Activated naive CD4-positive, alpha-beta T cell treated with anti-CD3 and anti-CD28 coated beads for 36 hours (primary cell): ENCODE measurements around the gene HLA-DMB. TPM values are rescaled to one million over a fixed set of nuclear protein-coding genes. Genes with fewer than 3 reads are reported as not detected.

Experiments
- CTCF ChIA-PET: fragments of 350-600 bp; sonication (Branson Sonifier 250); formaldehyde crosslinking; loops from one replicate; lab custom pipeline; 2021; ENCODE audit warnings: antibody characterized with exemption; lab: Charles Lee
- DNase-seq: peaks from one replicate; pipeline ENCODE4 v3.0.0-alpha.2; 2020
- H3K27ac Mint-ChIP-seq: one replicate; pipeline ENCODE4 v1.8.0; 2021; ENCODE audit warnings: mild to moderate bottlenecking, mixed read lengths
- H3K27me3 Mint-ChIP-seq: one replicate; pipeline ENCODE4 v1.8.0; 2021; ENCODE audit warnings: low read depth, mixed read lengths
- H3K36me3 Mint-ChIP-seq: one replicate; pipeline ENCODE4 v1.8.0; 2021; ENCODE audit warnings: low read depth, mixed read lengths
- H3K4me1 Mint-ChIP-seq: one replicate; pipeline ENCODE4 v1.8.0; 2021; ENCODE audit warnings: low read depth, mixed read lengths
- H3K4me3 Mint-ChIP-seq: one replicate; pipeline ENCODE4 v1.8.0; 2021; ENCODE audit warnings: mild to moderate bottlenecking, moderate library complexity, mixed read lengths
- H3K9me3 Mint-ChIP-seq: one replicate; pipeline ENCODE4 v1.8.0; 2021; ENCODE audit warnings: mixed read lengths
- intact Hi-C: fragments of 100-400 bp; cut with micrococcal nuclease; formaldehyde crosslinking; loops from one replicate; pipeline ENCODE4 v1.15.1; 2023
- total RNA-seq, 2 experiments: library from RNA; stranded (reverse); gene quantifications; one replicate each; pipeline ENCODE4 v1.2.3, GENCODE V29; 2021

The HLA-DMB gene
- total RNA-seq, 2 experiments from 2014 or later: 0.76 to 1.3 TPM

DNA sequence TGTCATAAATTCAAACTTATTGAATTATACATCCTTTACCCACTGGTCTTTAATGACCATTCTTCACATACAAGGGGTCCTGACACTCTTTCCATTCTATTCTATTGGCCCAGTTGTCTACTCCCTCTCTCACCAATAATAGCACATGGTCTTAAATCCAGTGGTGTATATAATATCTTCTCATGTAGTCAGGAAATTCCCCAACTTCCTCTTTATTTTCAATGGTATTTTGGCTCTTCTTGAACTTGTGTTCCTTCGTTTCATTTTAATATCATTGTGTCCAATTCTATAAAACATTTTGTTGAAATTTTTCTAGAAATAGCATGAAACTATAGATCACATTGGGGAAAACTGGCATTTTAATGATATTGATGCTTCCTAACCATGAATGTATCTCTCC lies 50.0 kb downstream of the HLA-DMB start:
- intact Hi-C loops: no loop called here
- Mint-ChIP-seq H3K27ac (no peak overlapping the region), H3K4me3 (no peak overlapping the region), H3K9me3 (no peaks in the 10 kb centered on the region), H3K4me1 (peaks cover 16% of the 10 kb centered on the region), H3K27me3 (no peaks in the 10 kb centered on the region), H3K36me3 (peaks cover 5% of the 10 kb centered on the region)
- CTCF ChIA-PET: interaction anchor here (0.9 kb wide), 2 partner anchors 64 to 94 kb away, joined by 4 to 6 read pairs; no protein-coding TSS in a partner anchor
- DNase-seq: no peak

DNA sequence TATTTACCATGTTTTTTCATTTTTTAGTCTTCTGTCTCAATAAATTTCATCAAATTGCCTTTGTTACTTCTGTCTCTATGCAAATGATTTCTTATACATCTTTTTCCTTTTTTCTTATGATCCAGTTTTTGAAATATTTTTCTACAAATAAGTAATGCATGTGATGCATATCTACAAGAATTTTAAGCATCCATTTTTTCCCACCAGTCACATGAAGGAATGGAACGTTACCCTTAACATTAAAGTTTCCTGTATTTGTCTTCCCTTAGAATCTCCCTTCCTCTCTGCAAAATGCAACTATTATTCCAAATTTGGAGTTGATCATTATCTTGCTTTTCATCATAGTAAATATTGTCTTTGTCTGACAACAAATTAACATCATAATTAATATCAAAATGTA lies 51.3 kb downstream of the HLA-DMB start:
- no peak for DNase-seq
- CTCF ChIA-PET: no interaction called here
- intact Hi-C loops: no loop called here
- H3K4me1 Mint-ChIP-seq: peaks cover 7% of the 10 kb centered on the region
- no peaks in the 10 kb centered on the region for H3K36me3 Mint-ChIP-seq
- H3K4me3 Mint-ChIP-seq: no peak overlapping the region
- H3K27me3 Mint-ChIP-seq: no peaks in the 10 kb centered on the region
- H3K27ac Mint-ChIP-seq: no peak overlapping the region
- no peaks in the 10 kb centered on the region for H3K9me3 Mint-ChIP-seq

DNA sequence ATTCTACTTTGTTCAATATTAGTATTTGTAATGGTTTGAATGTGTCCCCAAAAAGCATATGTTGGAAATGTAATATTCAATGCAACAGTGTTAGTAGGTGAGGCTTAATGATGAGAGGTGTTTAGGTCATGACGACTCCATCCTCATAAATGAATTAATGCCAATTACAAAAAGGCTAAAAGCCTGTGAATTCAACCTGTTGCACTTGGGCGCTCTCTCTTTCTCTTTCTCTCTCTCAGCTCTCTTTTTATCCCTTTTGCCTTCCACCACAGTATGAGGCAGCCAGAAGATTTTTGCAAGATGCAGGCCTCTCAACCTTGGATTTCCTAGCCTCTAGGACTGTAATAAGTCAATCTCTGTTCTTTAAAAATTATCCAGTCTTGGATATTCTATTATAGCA lies 52.3 kb downstream of the HLA-DMB start:
- no peak overlapping the region for H3K4me3 Mint-ChIP-seq
- no peak for DNase-seq
- H3K27me3 Mint-ChIP-seq: no peaks in the 10 kb centered on the region
- intact Hi-C loops: no loop called here
- peaks cover 4% of the 10 kb centered on the region for H3K4me1 Mint-ChIP-seq
- CTCF ChIA-PET: interaction anchor here (0.6 to 1.3 kb wide), 2 partner anchors 17 to 96 kb away, joined by 3 to 7 read pairs; no protein-coding TSS in a partner anchor
- no peak overlapping the region for H3K27ac Mint-ChIP-seq
- H3K36me3 Mint-ChIP-seq: no peaks in the 10 kb centered on the region
- H3K9me3 Mint-ChIP-seq: no peaks in the 10 kb centered on the region

DNA sequence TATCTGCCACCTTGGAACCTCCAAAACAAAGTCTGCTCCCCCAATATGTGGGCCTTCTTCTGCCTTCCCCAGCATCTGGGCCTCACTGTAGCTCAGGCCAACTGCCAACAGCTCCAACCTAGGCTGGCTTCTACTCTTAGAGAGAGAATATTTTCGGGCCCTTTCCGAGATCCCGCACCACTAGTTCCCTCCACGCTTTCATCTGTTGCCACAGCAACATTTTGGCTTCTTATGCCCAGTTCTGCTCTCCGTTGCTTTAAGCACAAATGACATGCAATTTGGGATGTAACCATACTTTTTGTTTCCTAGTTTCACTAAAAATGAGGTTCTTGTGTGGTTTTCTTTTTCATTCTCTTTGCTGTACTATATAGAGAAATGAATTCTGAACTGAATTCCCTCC lies 53.2 kb downstream of the HLA-DMB start:
- Mint-ChIP-seq H3K27ac (no peak overlapping the region), H3K27me3 (no peaks in the 10 kb centered on the region), H3K36me3 (no peaks in the 10 kb centered on the region), H3K4me1 (peaks cover 4% of the 10 kb centered on the region), H3K9me3 (no peaks in the 10 kb centered on the region), H3K4me3 (no peak overlapping the region)
- no peak for DNase-seq
- intact Hi-C loops: no loop called here
- CTCF ChIA-PET: interaction anchor here (1.3 to 2.7 kb wide), 3 partner anchors 56 to 97 kb away, joined by 4 to 25 read pairs (median 7); partner anchors contain the start of gene HLA-DMA

DNA sequence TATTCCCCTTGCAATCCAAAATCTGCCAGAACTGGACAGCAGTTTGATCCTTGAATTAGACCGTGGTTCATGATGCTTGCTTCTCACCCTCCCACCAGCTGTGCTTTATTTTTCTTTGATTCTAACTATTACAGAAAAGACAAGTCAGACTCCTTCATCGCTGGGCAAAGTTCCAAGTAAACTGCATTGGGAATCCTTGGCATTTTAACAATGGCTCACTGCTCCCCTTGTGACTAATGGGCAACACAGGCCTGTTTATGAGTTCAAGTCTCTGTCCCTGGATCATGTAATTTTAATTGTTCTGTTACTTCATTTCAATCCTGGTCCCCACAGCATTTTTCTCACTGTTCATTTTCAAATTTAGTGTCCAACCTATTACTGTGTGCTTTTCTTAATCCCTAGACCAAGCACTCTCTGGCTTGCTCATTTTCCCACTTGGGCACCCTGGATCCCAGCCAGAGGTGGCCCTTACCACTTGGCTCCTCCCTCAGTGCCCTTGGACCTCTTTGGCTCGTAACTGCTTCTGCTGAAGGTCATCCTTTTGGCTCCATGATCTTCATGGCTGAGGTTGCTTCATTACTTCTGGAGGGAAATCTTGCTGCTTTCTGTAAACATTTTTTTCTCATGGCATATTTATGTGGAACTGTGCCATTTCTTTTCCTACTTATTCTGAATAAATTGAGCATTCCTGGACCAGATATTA lies 54.0 kb downstream of the HLA-DMB start:
- Mint-ChIP-seq H3K36me3 (no peaks in the 10 kb centered on the region), H3K4me3 (no peak overlapping the region), H3K27ac (no peak overlapping the region), H3K4me1 (peaks cover 8% of the 10 kb centered on the region), H3K27me3 (no peaks in the 10 kb centered on the region), H3K9me3 (no peaks in the 10 kb centered on the region)
- CTCF ChIA-PET: interaction anchor here (0.9 to 5.8 kb wide), 12 partner anchors 18 to 101 kb away, joined by 3 to 70 read pairs (median 6); partner anchors contain the start of gene HLA-DMA
- intact Hi-C loops: no loop called here
- no peak for DNase-seq

DNA sequence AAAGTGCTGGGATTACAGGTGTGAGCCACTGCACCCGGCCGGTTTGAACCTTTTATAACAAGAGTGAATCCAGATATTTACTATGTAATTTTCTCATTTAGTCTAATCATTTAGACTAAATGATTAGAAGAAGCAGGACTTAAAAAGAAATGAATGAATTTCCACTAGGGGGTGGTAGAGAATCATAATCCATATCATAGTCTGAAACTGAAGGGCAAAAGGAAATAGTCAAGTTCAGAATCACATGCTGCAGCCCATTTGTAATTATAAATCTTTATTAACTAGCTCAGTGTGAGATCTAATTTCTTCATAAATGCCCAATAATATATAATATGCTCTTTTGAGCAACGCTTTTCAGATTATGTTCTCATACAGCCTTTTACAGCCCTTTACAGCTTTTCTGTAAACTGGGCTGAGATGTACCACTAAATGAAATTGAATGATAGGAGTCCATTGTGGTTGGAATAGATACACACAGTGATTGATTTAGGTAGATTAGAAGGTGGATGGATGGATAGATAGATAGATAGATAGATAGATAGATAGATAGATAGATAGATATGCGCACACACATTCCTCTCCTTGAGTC lies 55.0 kb downstream of the HLA-DMB start:
- CTCF ChIA-PET: interaction anchor here (0.5 to 5.8 kb wide), 23 partner anchors 9 to 619 kb away, joined by 3 to 70 read pairs (median 5); partner anchors contain the start of gene HLA-DMA
- H3K36me3 Mint-ChIP-seq: no peaks in the 10 kb centered on the region
- no peaks in the 10 kb centered on the region for H3K27me3 Mint-ChIP-seq
- H3K27ac Mint-ChIP-seq: no peak overlapping the region
- intact Hi-C loops: loop anchor here (1.0 kb wide), 3 partner anchors 63 to 99 kb away; partner anchors contain the start of gene HLA-DMA
- no peak overlapping the region for H3K4me3 Mint-ChIP-seq
- no peak for DNase-seq
- H3K4me1 Mint-ChIP-seq: peaks cover 9% of the 10 kb centered on the region
- no peaks in the 10 kb centered on the region for H3K9me3 Mint-ChIP-seq

Other genes starting within 250 kb of the HLA-DMB start
- gene HLA-DQA2, start 199.6 kb downstream of the HLA-DMB start, total RNA-seq: not detected
- not detected for gene HLA-DQB2, start 177.5 kb downstream of the HLA-DMB start, total RNA-seq
- gene HLA-DOB, start 124.0 kb downstream of the HLA-DMB start, total RNA-seq: 1 to 10 TPM in 1 of 2 experiments, under 1 TPM in 1; 0.91 to 1.1 TPM
- 100 to 1,000 TPM; 136 to 138 TPM for gene TAP2, start 102.3 kb downstream of the HLA-DMB start, total RNA-seq
- 100 to 1,000 TPM; 286 to 308 TPM for gene PSMB8, start 97.0 kb downstream of the HLA-DMB start, total RNA-seq
- 100 to 1,000 TPM; 187 TPM for gene TAP1, start 87.3 kb downstream of the HLA-DMB start, total RNA-seq
- 100 to 1,000 TPM; 238 to 241 TPM for gene PSMB9, start 86.8 kb downstream of the HLA-DMB start, total RNA-seq
- gene HLA-DMA, start 12.1 kb upstream of the HLA-DMB start, total RNA-seq: 10 to 100 TPM; 12.7 to 14.5 TPM
- gene BRD2, start 27.6 kb upstream of the HLA-DMB start, total RNA-seq: 100 to 1,000 TPM; 168 to 197 TPM
- 1 to 10 TPM; 1.4 to 1.6 TPM for gene HLA-DOA, start 68.6 kb upstream of the HLA-DMB start, total RNA-seq
- 10 to 100 TPM; 12.1 to 15.3 TPM for gene HLA-DPA1, start 132.6 kb upstream of the HLA-DMB start, total RNA-seq
- 1 to 10 TPM; 2.8 to 4.0 TPM for gene HLA-DPB1, start 135.0 kb upstream of the HLA-DMB start, total RNA-seq